Esophagus squamous epithelium (tissue), 4 donors: ENCODE results near the gene IPO11.

ENCODE experiments used
- CTCF ChIP-seq, 6 experiments: fragments of 450-650 bp in 4 of 6; fragments of 200-600 bp in 2 of 6; sonication (generic) in 2 of 6; IDR thresholded peaks; one replicate each; pipeline ENCODE4 v1.5.1; 2016 to 2019; ENCODE audit warnings: antibody characterized with exemption in 6 of 6, mild to moderate bottlenecking in 4 of 6, moderate library complexity in 4 of 6
- POLR2A ChIP-seq, 4 donors: fragments of 450-650 bp; IDR thresholded peaks; one replicate each; pipeline ENCODE4 v1.6.1; 2017; ENCODE audit warnings: antibody characterized with exemption in 4 of 4, mild to moderate bottlenecking in 4 of 4, moderate library complexity in 3 of 4

DNA sequence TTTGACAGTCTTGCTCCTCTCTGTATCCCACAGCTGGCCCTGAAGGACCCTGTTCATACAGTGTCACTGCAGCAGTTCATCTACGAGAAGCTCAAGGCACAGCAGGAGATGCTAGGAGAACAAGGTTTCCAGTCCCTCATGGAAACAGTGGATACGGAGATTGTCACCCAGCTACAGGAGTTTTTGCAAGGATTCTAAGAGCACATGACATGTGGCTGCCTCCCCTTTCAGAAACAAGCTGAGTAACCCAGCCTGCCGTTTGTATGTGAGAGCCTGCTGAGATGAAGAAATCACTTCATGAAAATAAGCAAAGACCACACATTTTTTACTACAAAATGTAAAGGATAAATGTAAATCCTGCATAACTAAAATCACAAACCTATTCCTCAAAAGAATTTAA lies 214.6 kb downstream of the IPO11 start:
- TF ChIP-seq POLR2A (IDR thresholded peaks at IDR 0.05) (no peak), CTCF (IDR thresholded peaks at IDR 0.05) (no peak)
